SH-SY5Y (cell line): ENCODE measurements around the gene KIAA0232.

ENCODE experiments used
- GATA2 ChIP-seq: IDR thresholded peaks from 2 replicates; pipeline ENCODE4 v1.6.1; 2011; ENCODE audit warnings: mild to moderate bottlenecking, low read depth, low read length
- GATA3 ChIP-seq: IDR thresholded peaks from 2 replicates; pipeline ENCODE4 v1.6.1; 2011; ENCODE audit warnings: low read depth, mild to moderate bottlenecking, low read length, moderate library complexity

KIAA0232 gene

GRCh38 chr4:6839579-6839978, 57.1 kb downstream of the KIAA0232 start:
- no peak for TF ChIP-seq GATA2
- TF ChIP-seq GATA3 = no peak

GRCh38 chr4:6840062-6840976, 57.8 kb downstream of the KIAA0232 start:
- TF ChIP-seq GATA3 (no peak), GATA2 (no peak)

GRCh38 chr4:6845027-6845426, 62.5 kb downstream of the KIAA0232 start:
- TF ChIP-seq GATA3 (no peak), GATA2 (no peak)

GRCh38 chr4:6845574-6845973, 63.0 kb downstream of the KIAA0232 start:
- TF ChIP-seq GATA2 (no peak), GATA3 (no peak)

GRCh38 chr4:6847178-6847577, 64.7 kb downstream of the KIAA0232 start:
- TF ChIP-seq GATA2 (no peak), GATA3 (no peak)

GRCh38 chr4:6848717-6849305, 66.3 kb downstream of the KIAA0232 start:
- no peak for TF ChIP-seq GATA3
- 0 out of 2 replicates have a peak, but pooled peaks have one; percentile 8 for TF ChIP-seq GATA2

- TF ChIP-seq GATA3 (no peak), GATA2 (no peak)
These were observed 67.2 kb downstream of the KIAA0232 start for GRCh38 chr4:6849691-6850090.

GRCh38 chr4:6851431-6851830, 68.9 kb downstream of the KIAA0232 start:
- TF ChIP-seq GATA3 = no peak
- no peak for TF ChIP-seq GATA2

GRCh38 chr4:6851962-6852361, 69.4 kb downstream of the KIAA0232 start:
- TF ChIP-seq GATA2 (no peak), GATA3 (no peak)

GRCh38 chr4:6852582-6852981, 70.1 kb downstream of the KIAA0232 start:
- TF ChIP-seq GATA3 (no peak), GATA2 (no peak)

GRCh38 chr4:6854098-6854744, 71.7 kb downstream of the KIAA0232 start:
- TF ChIP-seq GATA2 (no peak), GATA3 (no peak)

GRCh38 chr4:6855692-6856297, 73.3 kb downstream of the KIAA0232 start:
- no peak for TF ChIP-seq GATA3

- TF ChIP-seq GATA2 (no peak), GATA3 (no peak)
These were observed 73.9 kb downstream of the KIAA0232 start for GRCh38 chr4:6856391-6856790.
